CD14-positive monocyte (primary cell): ENCODE measurements around the gene COX5A. TPM values are rescaled to one million over a fixed set of nuclear protein-coding genes. Genes with fewer than 3 reads are reported as not detected.
A peak's percentile ranks its signal among the peaks of the same experiment; 100 is the strongest.
"Not testable (repeated sequence)": the region's sequence is repeated elsewhere in the genome, so short reads cannot be mapped to it uniquely, and the experiment has no call there.

Source experiments
- DNase-seq, 3 donors: peaks; one replicate each; pipeline ENCODE4 v3.0.0-alpha.2; 2011 to 2022
- H2AFZ ChIP-seq: 2 replicates; pipeline ENCODE4 v1.6.0; 2012; ENCODE audit warnings: mild to moderate bottlenecking, low read depth, low read length, inconsistent platforms; ENCODE audit not compliant: insufficient read depth, poor library complexity, severe bottlenecking
- H3K27ac ChIP-seq, 2 donors: 1 replicate in 1 of 2; 2 replicates in 1 of 2; pipeline ENCODE4 v1.5.1; 2012 to 2013; ENCODE audit warnings: low read length in 2 of 2, control low read depth in 1 of 2, inconsistent platforms in 1 of 2, low read depth in 1 of 2, mild to moderate bottlenecking in 1 of 2
- H3K27me3 ChIP-seq, 2 donors: one replicate each; pipeline versions ENCODE4 v1.6.0 to v1.6.1; 2011 to 2013; ENCODE audit warnings: low read length in 2 of 2; ENCODE audit not compliant: control insufficient read depth in 2 of 2, insufficient read depth in 2 of 2
- H3K36me3 ChIP-seq, 2 donors: replicated peaks in 1 of 2; 1 replicate in 1 of 2; 2 replicates in 1 of 2; pipeline versions ENCODE4 v1.5.1 to v1.6.1; 2012 to 2013; ENCODE audit warnings: low read length in 2 of 2, control low read depth in 1 of 2, inconsistent platforms in 1 of 2, mild to moderate bottlenecking in 1 of 2; ENCODE audit not compliant: insufficient read depth in 2 of 2, control insufficient read depth in 1 of 2
- H3K4me1 ChIP-seq, 2 donors: 1 replicate in 1 of 2; 2 replicates in 1 of 2; pipeline versions ENCODE4 v1.5.1 to v1.6.1; 2012 to 2013; ENCODE audit warnings: low read length in 2 of 2, control low read depth in 1 of 2, inconsistent platforms in 1 of 2, mild to moderate bottlenecking in 1 of 2, moderate library complexity in 1 of 2; ENCODE audit not compliant: insufficient read depth in 2 of 2, control insufficient read depth in 1 of 2
- H3K4me2 ChIP-seq: replicated peaks from 2 replicates; pipeline ENCODE3; 2012; ENCODE audit warnings: low read length, moderate library complexity, mild to moderate bottlenecking; ENCODE audit not compliant: poor library complexity, severe bottlenecking; ENCODE audit errors: extremely low read depth
- H3K4me3 ChIP-seq, 3 experiments: fragments of 200-600 bp in 1 of 3; sonication (generic) in 1 of 3; replicated peaks in 1 of 3; 1 replicate in 2 of 3; 2 replicates in 1 of 3; pipeline ENCODE4 v1.5.1; 2011 to 2013; ENCODE audit warnings: low read length in 3 of 3, mild to moderate bottlenecking in 3 of 3, control low read depth in 2 of 3, low read depth in 2 of 3, inconsistent platforms in 1 of 3, moderate library complexity in 1 of 3
- H3K79me2 ChIP-seq: 2 replicates; pipeline ENCODE4 v1.6.0; 2012; ENCODE audit warnings: mild to moderate bottlenecking, control low read depth, inconsistent platforms, low read length, moderate library complexity; ENCODE audit not compliant: insufficient read depth
- H3K9ac ChIP-seq: 2 replicates; pipeline ENCODE4 v1.6.0; 2017; ENCODE audit warnings: low read length, mild to moderate bottlenecking; ENCODE audit not compliant: insufficient read depth, poor library complexity, severe bottlenecking
- H3K9me3 ChIP-seq, 2 donors: replicated peaks in 1 of 2; 1 replicate in 1 of 2; 2 replicates in 1 of 2; pipeline versions ENCODE4 v1.5.1 to v1.6.1; 2012 to 2013; ENCODE audit warnings: low read length in 2 of 2, control low read depth in 1 of 2; ENCODE audit not compliant: control insufficient read depth in 1 of 2, insufficient read depth in 1 of 2
- H4K20me1 ChIP-seq: 2 replicates; pipeline ENCODE4 v1.6.0; 2012; ENCODE audit warnings: mild to moderate bottlenecking, low read length, control low read depth, moderate library complexity; ENCODE audit not compliant: insufficient read depth
- H3K27ac Mint-ChIP-seq, 7 donors: one replicate each; pipeline ENCODE4 v1.8.0; 2020; ENCODE audit warnings: mild to moderate bottlenecking in 7 of 7, mixed read lengths in 7 of 7, moderate library complexity in 6 of 7, inconsistent platforms in 2 of 7
- H3K27me3 Mint-ChIP-seq, 3 donors: one replicate each; pipeline ENCODE4 v1.8.0; 2021 to 2022; ENCODE audit warnings: low read depth in 3 of 3, mild to moderate bottlenecking in 3 of 3, mixed read lengths in 3 of 3, moderate library complexity in 3 of 3, inconsistent platforms in 1 of 3
- H3K36me3 Mint-ChIP-seq, 2 donors: one replicate each; pipeline ENCODE4 v1.8.0; 2020; ENCODE audit warnings: mixed read lengths in 2 of 2, inconsistent platforms in 1 of 2, mild to moderate bottlenecking in 1 of 2
- H3K4me1 Mint-ChIP-seq: one replicate; pipeline ENCODE4 v1.8.0; 2020; ENCODE audit warnings: mild to moderate bottlenecking, mixed read lengths
- H3K4me3 Mint-ChIP-seq, 2 donors: one replicate each; pipeline ENCODE4 v1.8.0; 2020; ENCODE audit warnings: mild to moderate bottlenecking in 2 of 2, mixed read lengths in 2 of 2, moderate library complexity in 1 of 2
- H3K9me3 Mint-ChIP-seq, 7 donors: one replicate each; pipeline ENCODE4 v1.8.0; 2020 to 2022; ENCODE audit warnings: mixed read lengths in 7 of 7, mild to moderate bottlenecking in 6 of 7, moderate library complexity in 6 of 7, inconsistent platforms in 2 of 7
- WGBS: methylation state at CpG from one replicate; pipeline ENCODE4 v1.1.5; 2013; ENCODE audit warnings: missing lambda C conversion rate; ENCODE audit not compliant: insufficient coverage; 5-methylcytosine and 5-hydroxymethylcytosine counted together
- intact Hi-C, 2 donors: fragments of 100-400 bp; cut with micrococcal nuclease; formaldehyde crosslinking; loops; one replicate each; pipeline versions ENCODE4 v1.15.0 to v1.15.1; 2023
- polyA plus RNA-seq, 3 donors: library from polyadenylated mRNA; depleted of rRNA in 1 of 3; unstranded in 2 of 3; stranded (reverse) in 1 of 3; fragments of 300-500 nt in 2 of 3; fragments of >200 nt in 1 of 3; fragmentation: Illumina TruSeq in 2 of 3; gene quantifications; 1 replicate in 2 of 3; 2 replicates in 1 of 3; pipeline ENCODE4 v1.2.3, GENCODE V29; 2012 to 2021
- TF ChIP-seq, protein P1 (sequence below): fragments of 200-600 bp; IDR thresholded peaks from one replicate; pipeline ENCODE4 v1.8.0; 2022; ENCODE audit warnings: antibody characterized with exemption, mild to moderate bottlenecking

COX5A gene
- polyA plus RNA-seq, 3 donors: 127 to 498 (median 434) TPM

DNA sequence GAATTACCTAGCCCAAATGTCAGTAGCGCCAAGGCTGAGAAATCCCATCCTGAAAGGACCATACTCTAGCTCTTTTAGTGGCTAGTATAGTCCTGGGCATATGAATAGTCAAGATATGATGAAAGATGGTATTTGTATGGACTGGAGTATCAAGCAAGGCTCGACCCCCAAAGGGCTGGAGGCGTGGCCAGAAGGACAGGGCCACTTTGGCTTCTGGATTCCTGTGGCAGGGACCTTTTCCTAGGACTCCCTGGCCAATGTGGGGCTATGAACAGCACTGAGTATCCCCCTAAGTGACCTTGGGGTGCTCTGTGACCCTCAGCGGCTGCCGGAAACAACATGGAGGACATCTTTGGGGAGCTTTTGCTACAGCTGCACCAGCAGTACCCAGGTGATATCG lies 42.0 kb downstream of the COX5A start:
- no peak overlapping the region for H3K27ac Mint-ChIP-seq

DNA sequence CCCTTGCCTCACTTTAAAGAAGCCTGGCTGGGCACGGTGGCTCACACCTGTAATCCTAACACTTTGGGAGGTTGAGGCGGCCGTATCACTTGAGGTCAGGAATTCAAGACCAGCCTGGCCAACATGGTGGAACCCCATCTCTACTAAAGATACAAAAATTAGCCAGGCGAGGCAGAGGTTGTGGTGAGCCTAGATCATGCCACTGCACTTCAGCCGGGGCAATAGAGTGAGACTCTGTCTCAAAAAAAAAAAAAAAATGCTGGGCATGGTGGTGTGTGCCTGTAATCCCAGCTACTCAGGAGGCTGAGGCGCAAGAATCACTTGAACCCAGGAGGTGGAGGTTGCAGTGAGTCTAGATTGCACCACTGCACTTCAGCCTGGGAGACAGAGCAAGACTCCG lies 43.5 kb downstream of the COX5A start:
- DNase-seq, H3K9me3 ChIP-seq, H3K27me3 ChIP-seq, H3K4me2 ChIP-seq, H3K4me3 ChIP-seq, H3K79me2 ChIP-seq, H2AFZ ChIP-seq, H3K27ac ChIP-seq, intact Hi-C loops, H3K27me3 Mint-ChIP-seq, H3K4me3 Mint-ChIP-seq, H4K20me1 ChIP-seq, H3K9me3 Mint-ChIP-seq, H3K9ac ChIP-seq: not testable (repeated sequence)
- Histone ChIP-seq H3K36me3 (peaks cover 31 to 46% of the 10 kb centered on the region in 2 donors), H3K4me1 (peaks cover 11 to 12% of the 10 kb centered on the region in 2 donors)
- Mint-ChIP-seq H3K36me3 (peaks cover 28 to 41% of the 10 kb centered on the region in 2 donors), H3K27ac (peak overlapping the region in 1 of 7 donors; percentile 58), H3K4me1 (peaks cover 21% of the 10 kb centered on the region)
- 92% methylated on average over 2 of the region's 7 CpGs for WGBS

More for the DNA sequence above, 42.0 kb downstream of the COX5A start:
- peaks cover 0 to 1% (median 0%) of the 10 kb centered on the region in 3 donors for H3K27me3 Mint-ChIP-seq
- intact Hi-C loops: no loop called here
- H3K27ac ChIP-seq: no peak overlapping the region
- H3K36me3 Mint-ChIP-seq: peaks cover 39 to 53% of the 10 kb centered on the region in 2 donors
- H3K27me3 ChIP-seq: no peaks in the 10 kb centered on the region
- DNase-seq: no peak
- H3K9me3 Mint-ChIP-seq: no peaks in the 10 kb centered on the region
- 95% methylated on average over 5 of the region's 6 CpGs for WGBS
- peaks cover under 1% of the 10 kb centered on the region for H4K20me1 ChIP-seq
- TF ChIP-seq, protein P1, sequence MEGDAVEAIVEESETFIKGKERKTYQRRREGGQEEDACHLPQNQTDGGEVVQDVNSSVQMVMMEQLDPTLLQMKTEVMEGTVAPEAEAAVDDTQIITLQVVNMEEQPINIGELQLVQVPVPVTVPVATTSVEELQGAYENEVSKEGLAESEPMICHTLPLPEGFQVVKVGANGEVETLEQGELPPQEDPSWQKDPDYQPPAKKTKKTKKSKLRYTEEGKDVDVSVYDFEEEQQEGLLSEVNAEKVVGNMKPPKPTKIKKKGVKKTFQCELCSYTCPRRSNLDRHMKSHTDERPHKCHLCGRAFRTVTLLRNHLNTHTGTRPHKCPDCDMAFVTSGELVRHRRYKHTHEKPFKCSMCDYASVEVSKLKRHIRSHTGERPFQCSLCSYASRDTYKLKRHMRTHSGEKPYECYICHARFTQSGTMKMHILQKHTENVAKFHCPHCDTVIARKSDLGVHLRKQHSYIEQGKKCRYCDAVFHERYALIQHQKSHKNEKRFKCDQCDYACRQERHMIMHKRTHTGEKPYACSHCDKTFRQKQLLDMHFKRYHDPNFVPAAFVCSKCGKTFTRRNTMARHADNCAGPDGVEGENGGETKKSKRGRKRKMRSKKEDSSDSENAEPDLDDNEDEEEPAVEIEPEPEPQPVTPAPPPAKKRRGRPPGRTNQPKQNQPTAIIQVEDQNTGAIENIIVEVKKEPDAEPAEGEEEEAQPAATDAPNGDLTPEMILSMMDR: no peak
- no peaks in the 10 kb centered on the region for H3K4me1 ChIP-seq
- H3K4me3 ChIP-seq: no peak overlapping the region
- H3K9me3 ChIP-seq: no peaks in the 10 kb centered on the region
- no peak overlapping the region for H2AFZ ChIP-seq
- no peak overlapping the region for H3K4me2 ChIP-seq
- no peak overlapping the region for H3K9ac ChIP-seq
- H3K79me2 ChIP-seq: no peaks in the 10 kb centered on the region
- H3K4me1 Mint-ChIP-seq: peaks cover 7% of the 10 kb centered on the region
- H3K36me3 ChIP-seq: peaks cover 43 to 60% of the 10 kb centered on the region in 2 donors
- no peak overlapping the region for H3K4me3 Mint-ChIP-seq
